ENCODE results near the gene ZNF525.
A peak's percentile ranks its signal among the peaks of the same experiment; 100 is the strongest.

GRCh38 chr19:53431399-53432087 lies 66.0 kb downstream of the ZNF525 start, which contains the start of gene ZNF761:
- peak; percentile 58 for TF ChIP-seq CTCF (IDR thresholded peaks at IDR 0.05; ENCODE audit: poor library complexity, severe bottlenecking)
- no peak for TF ChIP-seq EZH2 (IDR thresholded peaks at IDR 0.05; ENCODE audit: borderline replicate concordance, insufficient read depth, low read length, poor library complexity, severe bottlenecking)
- TF ChIP-seq REST (IDR thresholded peaks at IDR 0.05; ENCODE audit: borderline replicate concordance) = no peak
- TF ChIP-seq MXI1 (conservative IDR thresholded peaks at IDR 0.05; ENCODE audit: poor library complexity, severe bottlenecking) = peak; percentile 94

Measured in neural cell (in vitro differentiated cells).